Prostate gland (tissue), 2 donors: Measurements from ENCODE around the gene INSIG1. TPM values are rescaled to one million over a fixed set of nuclear protein-coding genes. Genes with fewer than 3 reads are reported as not detected.

Experiments
- DNase-seq: peaks from one replicate; pipeline ENCODE4 v3.0.0-alpha.2; 2019; ENCODE audit warnings: low spot score
- H3K27ac ChIP-seq, 2 donors: fragments of 200-600 bp; sonication (generic); 2 replicates each; pipeline ENCODE4 v1.5.1; 2017 to 2019
- H3K27me3 ChIP-seq: fragments of 200-600 bp; sonication (generic); replicated peaks from 2 replicates; pipeline ENCODE4 v1.5.1; 2019; ENCODE audit not compliant: insufficient read depth
- H3K36me3 ChIP-seq, 2 donors: fragments of 200-600 bp; sonication (generic); 1 replicate in 1 of 2; 2 replicates in 1 of 2; pipeline versions ENCODE4 v1.5.1 to v1.8.1; 2017 to 2019
- H3K4me1 ChIP-seq: fragments of 200-600 bp; sonication (generic); replicated peaks from 2 replicates; pipeline ENCODE4 v1.5.1; 2019
- H3K4me3 ChIP-seq, 2 donors: fragments of 200-600 bp; sonication (generic); 2 replicates each; pipeline ENCODE4 v1.5.1; 2017 to 2019
- H3K9me3 ChIP-seq: fragments of 200-600 bp; sonication (generic); 2 replicates; pipeline ENCODE4 v1.5.1; 2017
- POLR2A ChIP-seq: fragments of 450-650 bp; IDR thresholded peaks from one replicate; pipeline ENCODE4 v1.6.1; 2016; ENCODE audit warnings: antibody characterized with exemption, mild to moderate bottlenecking
- POLR2AphosphoS5 ChIP-seq: sonication (generic); formaldehyde crosslinking; IDR thresholded peaks from one replicate; pipeline ENCODE4 v1.6.1; 2017; ENCODE audit warnings: antibody characterized with exemption
- WGBS: methylation state at CpG from one replicate; pipeline ENCODE4 v1.1.5; 2018; 5-methylcytosine and 5-hydroxymethylcytosine counted together
- intact Hi-C: fragments of 100-400 bp; cut with DNase I; formaldehyde crosslinking; loops from one replicate; pipeline ENCODE4 v1.14.2; 2022
- total RNA-seq, 2 donors: library from RNA; depleted of rRNA; stranded (reverse); fragments of >200 nt; gene quantifications; one replicate each; pipeline ENCODE4 v1.1.0, GENCODE V29; 2016
- TF ChIP-seq, protein P1 (sequence below), 4 experiments: fragments of 200-600 bp in 2 of 4; fragments of 450-650 bp in 2 of 4; sonication (generic) in 2 of 4; IDR thresholded peaks; 1 replicate in 3 of 4; 2 replicates in 1 of 4; pipeline ENCODE4 v1.5.1; 2016 to 2019; ENCODE audit warnings: antibody characterized with exemption in 4 of 4, mild to moderate bottlenecking in 2 of 4, moderate library complexity in 2 of 4

INSIG1 gene
- total RNA-seq, 2 donors from 2014 or later: 60.5 to 112 TPM

GRCh38 chr7:155318245-155318644, 20.6 kb downstream of the INSIG1 start:
- Histone ChIP-seq H3K4me1 (no peaks in the 10 kb centered on the region), H3K27me3 (no peaks in the 10 kb centered on the region), H3K36me3 (no peaks in the 10 kb centered on the region), H3K9me3 (no peaks in the 10 kb centered on the region), H3K4me3 (no peak overlapping the region), H3K27ac (no peak overlapping the region)
- TF ChIP-seq POLR2AphosphoS5 (no peak), POLR2A (no peak)
- TF ChIP-seq, protein P1, sequence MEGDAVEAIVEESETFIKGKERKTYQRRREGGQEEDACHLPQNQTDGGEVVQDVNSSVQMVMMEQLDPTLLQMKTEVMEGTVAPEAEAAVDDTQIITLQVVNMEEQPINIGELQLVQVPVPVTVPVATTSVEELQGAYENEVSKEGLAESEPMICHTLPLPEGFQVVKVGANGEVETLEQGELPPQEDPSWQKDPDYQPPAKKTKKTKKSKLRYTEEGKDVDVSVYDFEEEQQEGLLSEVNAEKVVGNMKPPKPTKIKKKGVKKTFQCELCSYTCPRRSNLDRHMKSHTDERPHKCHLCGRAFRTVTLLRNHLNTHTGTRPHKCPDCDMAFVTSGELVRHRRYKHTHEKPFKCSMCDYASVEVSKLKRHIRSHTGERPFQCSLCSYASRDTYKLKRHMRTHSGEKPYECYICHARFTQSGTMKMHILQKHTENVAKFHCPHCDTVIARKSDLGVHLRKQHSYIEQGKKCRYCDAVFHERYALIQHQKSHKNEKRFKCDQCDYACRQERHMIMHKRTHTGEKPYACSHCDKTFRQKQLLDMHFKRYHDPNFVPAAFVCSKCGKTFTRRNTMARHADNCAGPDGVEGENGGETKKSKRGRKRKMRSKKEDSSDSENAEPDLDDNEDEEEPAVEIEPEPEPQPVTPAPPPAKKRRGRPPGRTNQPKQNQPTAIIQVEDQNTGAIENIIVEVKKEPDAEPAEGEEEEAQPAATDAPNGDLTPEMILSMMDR (IDR thresholded peaks at IDR 0.05): no peak
- 96% methylated on average over 3 of the region's 3 CpGs for WGBS
- intact Hi-C loops: no loop called here
- DNase-seq: no peak

DNA sequence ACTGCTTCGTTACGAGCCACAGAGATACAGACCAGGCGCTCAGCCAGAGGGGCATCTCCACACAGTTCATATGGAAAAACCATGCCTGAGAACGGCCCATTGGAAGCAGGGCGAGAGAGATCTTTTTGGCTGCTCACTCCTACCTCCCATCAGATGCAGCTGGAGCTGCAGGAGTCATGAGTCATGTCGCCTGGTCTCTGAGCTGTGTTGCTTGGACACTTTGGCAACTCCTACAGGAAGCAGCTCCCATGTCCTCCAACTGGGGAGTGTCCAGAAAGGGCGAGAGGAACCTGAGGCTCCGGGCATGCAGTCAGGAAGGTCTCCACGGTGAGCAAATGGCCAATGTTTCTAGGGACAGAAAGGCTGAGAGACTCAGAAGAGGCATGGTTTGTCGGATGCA, 24.9 kb downstream of the INSIG1 start:
- WGBS: 61% methylated on average over 10 of the region's 10 CpGs
- TF ChIP-seq POLR2AphosphoS5: no peak
- H3K4me1 ChIP-seq: no peaks in the 10 kb centered on the region
- intact Hi-C loops: no loop called here
- H3K36me3 ChIP-seq: no peaks in the 10 kb centered on the region
- no peak overlapping the region for H3K4me3 ChIP-seq
- H3K9me3 ChIP-seq: no peaks in the 10 kb centered on the region
- H3K27ac ChIP-seq: no peak overlapping the region
- no peaks in the 10 kb centered on the region for H3K27me3 ChIP-seq
- DNase-seq: no peak

DNA sequence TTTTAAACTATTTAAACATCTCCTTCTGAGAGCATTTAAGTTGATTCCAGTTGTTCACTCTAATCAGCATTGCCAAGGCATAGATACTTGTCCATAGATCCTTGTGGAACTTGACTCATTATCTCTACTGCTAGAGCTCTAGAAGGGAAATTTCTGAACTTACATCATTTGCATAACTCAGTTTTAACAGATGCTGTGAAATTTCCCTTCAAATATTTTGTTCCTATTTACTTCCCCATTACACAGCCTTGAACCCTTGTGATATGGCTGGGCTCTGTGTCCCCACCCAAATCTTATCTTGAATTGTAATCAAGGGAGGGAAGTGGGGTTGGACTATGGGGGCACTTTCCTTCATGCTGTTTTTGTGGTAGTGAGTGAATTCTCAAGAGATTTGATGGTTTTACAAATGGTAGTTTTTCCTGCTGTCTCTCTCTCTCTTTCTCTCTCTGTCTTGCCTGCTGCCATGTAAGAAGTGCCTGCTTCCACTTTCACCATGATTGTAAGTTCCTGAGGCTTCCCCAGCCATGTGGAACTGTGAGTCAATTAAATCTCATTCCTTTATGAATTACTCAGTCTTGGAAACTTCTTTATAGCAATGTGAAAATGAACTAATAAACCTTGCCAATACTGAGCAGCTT, 25.4 kb downstream of the INSIG1 start:
- no peak for DNase-seq
- Histone ChIP-seq H3K4me3 (no peak overlapping the region), H3K36me3 (no peaks in the 10 kb centered on the region), H3K4me1 (no peaks in the 10 kb centered on the region), H3K27me3 (no peaks in the 10 kb centered on the region), H3K27ac (no peak overlapping the region), H3K9me3 (no peaks in the 10 kb centered on the region)
- intact Hi-C loops: no loop called here
- no peak for TF ChIP-seq POLR2A
- no peak for TF ChIP-seq POLR2AphosphoS5
- TF ChIP-seq, protein P1 (IDR thresholded peaks at IDR 0.05): no peak

DNA sequence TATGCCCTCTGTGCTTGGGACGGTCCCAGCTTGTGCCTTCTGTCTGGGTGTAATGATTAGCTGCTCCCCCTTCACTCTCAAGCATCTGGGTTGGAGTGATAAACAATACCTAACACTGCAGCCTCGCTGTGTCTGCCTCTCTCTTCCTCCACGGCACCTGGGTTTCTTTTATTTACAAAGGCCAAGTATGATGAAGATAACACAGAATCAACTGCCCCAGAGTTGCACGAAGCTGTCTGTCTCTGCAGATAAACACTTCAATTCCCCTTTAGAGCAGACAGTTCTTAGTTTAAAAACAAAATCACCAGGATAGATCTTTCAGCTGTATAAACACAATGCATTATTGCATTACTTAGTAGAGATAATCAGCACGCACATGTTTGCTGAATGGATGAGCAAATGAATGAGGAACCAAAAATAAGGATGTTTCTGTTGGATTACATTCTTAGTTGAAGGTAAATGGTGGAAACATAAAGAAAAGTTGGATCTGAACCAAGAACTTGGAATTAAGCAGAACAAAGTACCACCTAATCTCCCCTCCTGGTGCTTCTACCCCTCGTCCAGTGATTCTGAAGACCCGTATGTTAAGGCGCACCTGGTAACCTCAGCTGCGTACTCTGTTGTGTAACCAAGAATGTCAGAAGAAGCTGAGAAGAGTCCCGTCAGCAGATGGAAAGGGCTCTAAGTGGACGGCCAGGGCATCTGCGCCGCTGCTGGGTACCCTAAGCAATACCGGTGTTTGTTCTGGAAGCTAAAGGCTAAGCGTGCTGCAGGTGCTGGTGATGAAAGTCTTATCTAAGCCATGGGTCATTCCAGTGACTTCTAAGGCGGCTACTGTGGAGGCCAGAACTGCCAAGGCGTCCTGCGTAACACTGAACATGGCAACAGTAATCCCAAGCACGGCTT, 26.6 kb downstream of the INSIG1 start:
- Histone ChIP-seq H3K4me1 (no peaks in the 10 kb centered on the region), H3K36me3 (no peaks in the 10 kb centered on the region), H3K27me3 (no peaks in the 10 kb centered on the region), H3K9me3 (no peaks in the 10 kb centered on the region), H3K4me3 (no peak overlapping the region), H3K27ac (no peak overlapping the region)
- DNase-seq: no peak
- TF ChIP-seq, protein P1 (IDR thresholded peaks at IDR 0.05): no peak
- TF ChIP-seq POLR2A (no peak), POLR2AphosphoS5 (no peak)
- 66% methylated on average over 19 of the region's 19 CpGs for WGBS
- intact Hi-C loops: no loop called here

- H3K4me1 ChIP-seq: no peaks in the 10 kb centered on the region
- TF ChIP-seq POLR2A (no peak), POLR2AphosphoS5 (no peak)
- TF ChIP-seq, protein P1 (IDR thresholded peaks at IDR 0.05): no peak
- H3K27ac ChIP-seq: no peak overlapping the region
- 93% methylated on average over 2 of the region's 2 CpGs for WGBS
- no peaks in the 10 kb centered on the region for H3K27me3 ChIP-seq
- intact Hi-C loops: no loop called here
- no peaks in the 10 kb centered on the region for H3K9me3 ChIP-seq
- no peak for DNase-seq
- H3K4me3 ChIP-seq: no peak overlapping the region
- no peaks in the 10 kb centered on the region for H3K36me3 ChIP-seq
These were observed 27.2 kb downstream of the INSIG1 start for GRCh38 chr7:155324918-155325235.
